GM19395 (cell line): ENCODE results near the gene AGTR1.

Experiments
- ATAC-seq: cut with Tn5 transposase; IDR thresholded peaks from one replicate; pipeline ENCODE4 v1.9.1; 2021; ENCODE audit warnings: mild to moderate bottlenecking, moderate library complexity; ENCODE audit not compliant: unreplicated experiment

Gene AGTR1

DNA sequence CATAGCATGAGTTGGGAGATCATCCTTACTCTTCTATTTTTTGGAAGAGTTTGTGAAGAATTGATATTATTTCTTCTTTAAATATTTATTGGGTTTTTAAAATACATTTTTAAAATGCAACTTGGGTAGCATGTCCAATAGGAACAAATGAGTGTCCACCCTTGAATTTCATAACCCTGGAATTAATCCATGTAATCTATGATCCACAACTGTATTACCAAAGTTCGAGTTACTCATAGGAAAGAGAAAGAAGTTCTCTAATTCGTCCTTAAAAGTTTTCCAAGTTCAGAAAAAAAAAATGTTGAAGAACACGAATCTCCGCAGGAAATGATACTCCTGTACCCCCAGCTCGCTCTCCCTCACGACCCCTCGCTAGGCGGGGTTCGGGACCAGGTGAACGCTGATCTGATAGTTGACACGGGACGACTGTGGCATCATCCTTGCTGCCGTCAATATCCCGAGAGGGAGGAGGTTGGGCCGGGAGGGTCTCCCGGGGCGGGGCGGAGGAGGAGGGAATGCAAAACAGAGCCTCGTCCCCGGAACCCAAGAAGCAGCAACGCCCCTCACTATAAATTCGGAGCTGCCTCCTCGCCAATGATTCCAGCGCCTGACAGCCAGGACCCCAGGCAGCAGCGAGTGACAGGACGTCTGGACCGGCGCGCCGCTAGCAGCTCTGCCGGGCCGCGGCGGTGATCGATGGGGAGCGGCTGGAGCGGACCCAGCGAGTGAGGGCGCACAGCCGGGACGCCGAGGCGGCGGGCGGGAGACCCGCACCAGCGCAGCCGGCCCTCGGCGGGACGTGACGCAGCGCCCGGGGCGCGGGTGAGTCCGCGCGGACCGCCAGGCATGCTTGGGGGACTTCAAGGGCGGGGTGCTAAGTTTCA lies at the start of gene AGTR1:
AGTR1 (plus strand) TSS at position 598 of the 884 bp plus-strand sequence. CDS start 43,133 bp downstream, outside the sequence.
- ATAC-seq = no peak

DNA sequence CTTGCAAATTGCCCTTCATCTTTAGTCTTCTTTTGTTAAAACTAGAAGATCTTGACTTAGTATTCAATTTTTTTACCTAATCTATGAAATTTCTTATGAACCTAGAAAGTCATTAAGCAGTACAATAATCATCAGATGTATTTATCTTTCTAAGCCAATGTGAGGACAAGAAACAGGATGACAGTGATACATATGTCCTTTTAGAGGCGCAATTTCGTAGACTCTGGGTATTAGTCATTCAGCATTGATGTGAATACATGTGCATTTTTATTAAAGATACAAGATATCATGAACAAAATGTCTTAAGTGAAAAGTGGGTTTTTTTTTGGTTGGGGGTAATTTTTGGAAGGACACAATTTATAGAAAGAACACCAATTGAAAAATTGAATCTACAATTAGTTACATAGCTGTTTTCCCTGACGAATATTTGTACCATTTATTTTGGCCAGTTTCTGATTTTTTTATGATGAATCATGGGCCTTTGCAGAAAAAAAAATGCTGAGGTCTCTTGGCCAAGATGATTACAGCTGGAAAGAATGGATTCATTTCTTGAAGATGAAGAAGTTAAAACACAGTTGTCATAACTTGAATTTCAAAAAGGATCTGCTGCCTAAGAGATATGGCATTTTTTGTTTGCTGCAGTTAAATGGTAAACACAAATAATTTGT lies 48.9 kb upstream of the AGTR1 start:
- no peak for ATAC-seq

DNA sequence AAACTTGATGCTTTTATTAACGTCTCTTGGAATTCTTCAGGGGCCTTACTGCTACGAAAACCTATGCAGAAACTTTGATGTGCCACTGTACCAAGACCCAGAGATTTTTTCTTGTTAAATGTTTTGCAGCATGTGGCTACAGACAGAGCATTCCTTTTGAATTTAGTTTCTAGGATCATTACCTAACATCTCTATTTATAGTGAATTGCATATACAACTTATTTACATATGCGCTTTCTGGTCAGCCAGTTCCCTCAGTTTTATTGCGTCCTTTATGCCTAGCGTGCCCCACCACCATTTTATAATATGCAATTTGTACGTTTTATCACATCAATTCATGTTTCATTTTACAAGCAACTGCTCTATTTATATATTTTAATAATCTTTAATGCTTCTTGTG lies 46.2 kb upstream of the AGTR1 start:
- ATAC-seq = no peak

- ATAC-seq = no peak
These were observed 43.3 kb upstream of the AGTR1 start for GRCh38 chr3:148654433-148654832.

DNA sequence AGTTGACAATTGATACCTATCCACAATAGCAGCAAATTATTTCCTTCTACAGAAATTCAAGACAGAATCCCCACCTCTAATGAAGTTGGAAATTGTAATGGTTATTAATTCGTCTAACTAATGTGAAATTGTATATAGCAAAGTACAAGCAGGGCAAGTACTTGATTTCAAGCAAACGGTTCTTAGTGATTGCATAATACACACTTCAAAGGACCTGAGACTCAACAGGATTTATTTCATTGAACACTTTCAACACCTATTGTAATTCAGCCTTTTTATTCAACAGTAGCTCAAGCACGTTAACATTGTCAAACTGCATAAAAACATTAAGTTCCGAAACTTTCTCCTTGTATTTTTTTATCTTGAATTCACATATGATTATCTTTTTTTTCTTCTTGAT lies 40.2 kb upstream of the AGTR1 start:
- no peak for ATAC-seq

DNA sequence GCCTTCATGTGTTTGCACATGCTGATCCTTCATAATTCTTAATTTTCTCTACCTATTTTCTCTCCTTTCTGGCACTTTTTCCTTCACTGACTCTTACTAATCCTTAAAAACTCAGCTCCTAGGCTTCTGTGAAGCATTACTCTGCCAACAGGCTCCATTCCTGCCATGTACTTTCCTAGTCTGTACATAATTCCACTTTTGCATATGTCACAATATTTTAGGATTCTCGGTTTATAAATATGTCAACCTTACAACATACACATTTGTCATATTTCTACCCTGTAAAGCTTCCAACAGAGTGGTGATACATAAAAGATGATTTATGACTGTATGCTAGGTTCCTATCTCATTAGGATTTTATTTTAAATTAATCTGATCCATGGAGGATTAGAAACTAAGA lies 38.2 kb upstream of the AGTR1 start:
- ATAC-seq = no peak

GRCh38 chr3:148680289-148680688 lies 17.4 kb upstream of the AGTR1 start:
- ATAC-seq = no peak

DNA sequence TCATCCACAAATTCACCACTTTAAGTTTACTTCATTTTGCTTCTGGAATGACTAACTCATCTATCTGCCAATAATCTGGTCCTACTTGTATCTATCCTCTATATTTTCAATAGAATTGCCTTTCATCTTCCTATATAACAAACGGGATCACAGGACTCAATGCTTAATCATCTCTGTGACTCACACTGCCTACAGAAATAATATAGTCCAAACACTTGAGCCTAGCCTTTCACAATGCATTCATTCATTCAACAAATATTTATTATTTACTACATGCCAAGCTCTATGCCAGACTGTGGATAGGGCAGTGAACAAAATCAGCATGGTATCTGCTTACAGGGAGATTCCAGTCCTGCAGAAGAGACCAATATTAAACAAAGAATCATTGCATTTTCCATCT lies 16.6 kb upstream of the AGTR1 start:
- no peak for ATAC-seq

- ATAC-seq = no peak
These were observed 14.7 kb upstream of the AGTR1 start for GRCh38 chr3:148682997-148683396.

DNA sequence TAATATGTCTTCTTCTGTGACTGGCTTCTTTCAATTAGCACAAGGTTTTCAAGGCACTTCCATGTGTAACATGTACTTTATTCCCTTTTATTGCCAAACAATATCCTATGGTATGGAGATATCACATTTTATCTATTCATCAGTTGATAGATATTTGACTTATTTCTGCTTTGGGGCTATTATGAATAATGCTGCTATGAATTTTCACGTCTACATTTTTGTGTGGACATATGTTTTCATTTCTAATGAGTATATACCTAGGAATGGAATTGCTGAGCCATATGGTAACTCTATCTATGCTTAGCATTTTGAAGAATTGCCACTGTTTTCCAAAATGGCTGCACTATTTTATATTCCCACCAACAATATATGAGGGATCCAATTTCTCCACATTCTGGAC lies 3.6 kb upstream of the AGTR1 start:
- no peak for ATAC-seq

DNA sequence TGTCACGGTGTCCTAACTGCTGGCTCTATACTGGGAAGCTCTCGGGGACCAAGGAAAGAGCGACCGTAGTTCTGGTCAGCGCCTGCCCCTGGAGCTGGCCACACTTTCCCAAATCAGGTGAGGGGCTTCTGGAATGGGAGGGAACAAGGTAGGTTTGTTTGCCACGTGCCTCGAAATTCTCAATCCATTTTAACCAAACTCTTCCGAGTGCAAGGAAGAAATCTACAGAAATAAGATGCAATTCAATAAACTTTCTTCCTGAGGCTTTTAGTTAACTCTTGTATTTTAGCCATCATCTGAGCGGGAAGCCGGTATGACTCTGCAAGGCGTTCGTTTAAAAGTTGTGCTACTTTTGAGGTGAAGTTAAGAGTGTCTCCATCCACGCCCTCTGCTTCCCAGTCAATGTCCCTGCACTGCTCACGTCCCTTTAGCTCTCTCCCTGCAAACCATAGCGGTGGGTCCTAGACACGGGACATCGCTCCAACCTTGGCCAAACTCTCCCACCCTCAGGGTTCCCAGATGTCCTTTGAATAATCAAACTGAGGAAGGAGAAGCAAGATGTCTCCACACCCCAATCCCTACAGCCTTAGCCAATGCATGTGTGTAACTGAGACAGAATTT lies 597 bp downstream of the AGTR1 start:
- no peak for ATAC-seq

DNA sequence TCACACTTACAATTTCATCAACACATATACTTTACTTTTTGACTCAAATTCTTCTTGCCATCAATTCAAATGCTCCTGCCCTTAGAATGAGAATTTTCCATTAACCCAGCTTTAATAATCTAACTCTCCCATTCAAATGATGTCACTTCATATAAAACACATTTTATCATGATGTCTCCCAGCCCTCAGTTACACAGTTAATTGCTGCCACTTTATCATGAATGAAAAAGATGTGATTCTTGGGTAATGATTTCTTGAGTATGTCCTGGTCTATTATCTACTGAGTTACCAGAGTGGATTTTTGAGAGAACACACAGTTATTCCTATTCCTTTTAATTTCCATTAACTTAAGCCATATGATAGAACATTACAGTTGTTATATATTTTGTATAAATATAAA lies 7.6 kb downstream of the AGTR1 start:
- ATAC-seq = no peak

- no peak for ATAC-seq
These were observed 10.1 kb downstream of the AGTR1 start for GRCh38 chr3:148707601-148708380.

- ATAC-seq = no peak
These were observed 10.7 kb downstream of the AGTR1 start for GRCh38 chr3:148708409-148708808.

- ATAC-seq = no peak
These were observed 12.0 kb downstream of the AGTR1 start for GRCh38 chr3:148709560-148710253.

DNA sequence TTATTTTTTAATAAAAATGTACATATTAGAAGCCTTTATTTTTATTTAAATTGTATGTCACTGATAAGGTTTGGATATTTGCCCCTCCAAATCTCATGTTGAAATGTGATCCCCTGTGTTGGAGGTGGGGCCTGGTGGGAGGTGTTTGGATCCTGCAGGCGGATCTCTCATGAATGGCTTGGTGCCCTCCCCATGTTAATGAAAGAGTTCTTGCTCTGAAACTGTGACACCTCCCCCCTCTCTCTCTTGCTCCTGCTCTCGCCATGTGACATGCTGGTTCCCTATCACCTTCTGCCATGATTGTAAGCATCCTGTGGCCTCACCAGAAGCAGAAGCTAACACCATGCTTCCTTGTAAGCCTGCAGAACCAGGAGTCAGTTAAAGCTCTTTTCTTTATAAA lies 13.0 kb downstream of the AGTR1 start:
- ATAC-seq = no peak

DNA sequence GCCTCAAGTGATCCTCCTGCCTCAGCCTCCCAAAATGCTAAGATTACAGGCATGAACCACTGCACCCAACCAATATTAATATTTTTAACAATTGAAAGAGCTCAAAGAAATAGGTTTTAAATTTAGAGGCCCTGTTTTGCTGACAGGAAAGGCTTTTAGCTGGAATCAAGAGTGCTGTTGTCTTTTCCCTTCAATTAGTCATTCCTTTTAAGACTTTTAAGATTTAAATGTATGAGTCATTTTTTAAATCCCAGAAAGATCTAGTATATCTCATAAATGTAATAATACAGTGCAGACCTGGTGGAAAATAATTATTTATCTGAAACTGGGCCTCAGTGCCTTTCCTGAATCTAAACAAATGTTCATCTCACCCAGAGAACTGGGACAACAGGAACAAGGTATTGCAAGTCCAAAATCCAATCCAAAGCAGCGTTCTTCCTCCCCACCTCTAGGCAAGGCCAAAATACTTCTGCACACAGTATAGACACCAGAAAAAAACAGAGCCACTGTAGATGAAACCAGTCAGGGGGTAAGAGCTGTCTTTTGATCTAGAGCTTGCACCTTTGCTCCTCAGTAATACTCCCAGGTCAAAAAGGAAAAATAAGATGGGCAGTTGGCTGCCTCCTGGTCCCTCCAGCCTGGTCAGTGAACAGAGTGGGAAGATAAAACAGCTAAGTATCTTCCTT lies 14.4 kb downstream of the AGTR1 start:
- no peak for ATAC-seq

DNA sequence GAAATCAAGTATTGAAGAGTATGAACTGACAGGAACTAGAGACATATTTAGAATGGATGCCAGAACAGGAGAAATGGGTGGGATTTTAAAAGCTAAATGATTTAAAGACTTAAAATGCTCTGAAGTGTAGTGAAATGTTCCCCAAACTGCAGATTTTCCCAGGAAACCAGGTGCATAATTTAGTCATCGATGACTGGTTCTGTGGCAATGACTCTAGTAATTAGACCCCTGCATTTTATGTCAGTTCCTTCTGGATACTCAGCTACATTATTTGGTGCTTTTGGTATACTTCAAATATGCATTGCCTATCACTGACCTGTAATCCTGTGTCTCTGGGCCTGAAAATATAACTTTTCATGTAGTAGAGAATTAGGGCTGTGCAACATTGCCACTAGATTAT lies 16.8 kb downstream of the AGTR1 start:
- ATAC-seq = no peak

DNA sequence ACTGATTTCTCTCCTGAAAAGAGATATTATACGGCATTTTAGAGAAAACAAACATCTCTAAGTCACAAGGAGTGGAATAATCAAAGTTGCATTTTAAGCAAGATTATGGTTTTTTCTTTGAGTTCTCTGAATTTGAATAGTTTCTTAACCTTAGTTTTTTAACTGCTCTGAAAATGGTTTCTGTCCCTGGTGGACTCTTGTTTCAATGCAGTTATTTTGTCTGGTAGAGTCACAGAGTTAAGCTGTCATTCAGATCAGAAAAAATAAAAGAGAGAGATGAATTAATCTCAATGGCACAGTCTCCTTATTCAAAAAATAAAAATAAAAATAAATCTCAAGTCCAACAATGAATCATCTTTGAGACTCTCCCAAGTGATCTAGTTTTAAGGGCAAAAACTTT lies 19.0 kb downstream of the AGTR1 start:
- no peak for ATAC-seq
